Measurements from ENCODE around the gene ASIC4. TPM values are rescaled to one million over a fixed set of nuclear protein-coding genes. Genes with fewer than 3 reads are reported as not detected.

The ASIC4 gene
- total RNA-seq, result not detected in 2 replicates

GRCh38 chr2:219514196-219514761 lies at the start of gene ASIC4:
TSS of gene ASIC4 (plus strand) at chr2:219514482. CDS start at chr2:219514725, 243 bp downstream.

GRCh38 chr2:219498280-219499057 lies 15.8 kb upstream of the ASIC4 start, which contains the start of gene GMPPA:
TSS of gene GMPPA (plus strand) at chr2:219498891. CDS start at chr2:219499976, 1,085 bp downstream.

GRCh38 chr2:219543596-219544358 lies 29.5 kb downstream of the ASIC4 start, which contains the start of the genes CHPF and TMEM198:
TSS of gene CHPF (minus strand) at chr2:219543809. CDS start at chr2:219543538, 271 bp downstream.
TSS of gene TMEM198 (plus strand) at chr2:219544028. CDS start at chr2:219544728, 700 bp downstream.

GRCh38 chr2:219571311-219572236 lies 57.3 kb downstream of the ASIC4 start, which contains the start of gene OBSL1:
TSS of gene OBSL1 (minus strand) at chr2:219571539. CDS start at chr2:219571232, 307 bp downstream.

GRCh38 chr2:219572237-219573001 lies 58.1 kb downstream of the ASIC4 start, which contains the start of gene INHA:
TSS of gene INHA (plus strand) at chr2:219572310. CDS start at chr2:219572375, 65 bp downstream.

Other genes with a start within 250 kb of the ASIC4 start
- gene DNAJB2, start 235.1 kb upstream of the ASIC4 start, total RNA-seq, result 50.5 and 50.6 TPM in 2 replicates
- gene PTPRN, start 205.1 kb upstream of the ASIC4 start, total RNA-seq, result 0.21 and 2.2 TPM in 2 replicates
- not detected in 2 replicates for gene RESP18, start 181.7 kb upstream of the ASIC4 start, total RNA-seq
- gene DNPEP, start 126.6 kb upstream of the ASIC4 start, total RNA-seq, result 39.6 and 87.2 TPM in 2 replicates
- gene DES, start 96.1 kb upstream of the ASIC4 start, total RNA-seq, result not detected in 2 replicates
- 1.5 and 4.8 TPM in 2 replicates for gene SPEG, start 79.6 kb upstream of the ASIC4 start, total RNA-seq
- 23.4 and 35.9 TPM in 2 replicates for gene GMPPA, start 15.6 kb upstream of the ASIC4 start, total RNA-seq
- 115 and 131 TPM in 2 replicates for gene CHPF, start 29.3 kb downstream of the ASIC4 start, total RNA-seq
- gene TMEM198, start 29.5 kb downstream of the ASIC4 start, total RNA-seq, result under 0.01 and 0.48 TPM in 2 replicates
- 14.3 and 31.8 TPM in 2 replicates for gene OBSL1, start 57.1 kb downstream of the ASIC4 start, total RNA-seq
- gene INHA, start 57.8 kb downstream of the ASIC4 start, total RNA-seq, result 0.48 TPM in 1 of 2 replicates, not detected in the other
- 15.1 and 20.2 TPM in 2 replicates for gene STK11IP, start 83.4 kb downstream of the ASIC4 start, total RNA-seq
- gene SLC4A3, start 113.1 kb downstream of the ASIC4 start, total RNA-seq, result 1.3 and 5.3 TPM in 2 replicates